ENCODE measurements around the gene PRRT1B.

GRCh38 chr9:131590907-131591844 lies 45.9 kb downstream of the PRRT1B start:
- peak; percentile 80 for TF ChIP-seq CTCF (IDR thresholded peaks at IDR 0.05; ENCODE audit: low read depth, low read length)
- no peak for TF ChIP-seq EZH2phosphoT487 (IDR thresholded peaks at IDR 0.05; ENCODE audit: low read depth)

Measured in OCI-LY3 (cell line).